ENCODE data around the gene SALL1.

DNA sequence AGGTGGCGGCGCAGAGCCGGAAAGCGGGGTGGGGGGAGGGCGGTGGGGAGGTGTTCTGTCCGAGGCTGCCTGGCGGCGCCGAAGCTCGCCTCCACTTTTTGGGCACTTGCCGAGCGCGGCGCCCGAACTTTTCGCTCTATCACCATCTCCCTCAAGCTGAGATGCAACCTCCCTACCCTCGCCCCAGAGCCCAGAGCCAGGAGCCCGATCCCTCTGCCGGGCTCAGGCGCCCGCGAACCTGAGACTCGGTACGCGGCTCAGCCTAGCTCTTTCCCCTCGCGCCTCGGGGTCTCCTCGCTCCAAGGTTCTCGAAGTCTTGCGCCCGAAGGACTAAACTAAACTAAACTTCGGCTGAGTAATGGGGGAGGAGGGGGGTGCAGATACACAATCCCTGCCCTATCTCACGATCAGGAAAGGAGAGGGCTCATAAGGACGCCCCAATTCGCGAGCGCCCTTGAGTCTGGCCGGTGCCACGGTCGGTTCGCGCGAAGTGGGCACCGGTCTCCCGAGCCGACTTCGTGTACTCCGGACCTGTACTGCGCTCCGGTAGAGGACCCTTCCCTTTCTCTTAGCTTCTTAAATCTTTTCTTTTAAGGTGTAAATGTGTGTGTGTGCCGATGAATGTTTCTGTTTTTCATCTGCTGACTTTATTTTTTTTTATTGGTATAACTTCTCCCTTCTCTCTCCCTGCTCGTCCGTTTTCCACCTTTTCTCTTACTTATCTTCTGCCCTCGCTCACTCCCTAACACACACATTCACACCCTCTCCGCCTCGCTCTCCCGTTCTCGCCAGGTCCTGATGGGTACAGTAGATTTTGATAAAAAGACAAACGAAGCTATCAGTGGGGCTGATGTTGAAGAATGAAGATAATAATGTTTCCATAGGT, 1.9 kb upstream of the SALL1 start:
- no peak for TF ChIP-seq POLR2A (IDR thresholded peaks at IDR 0.05; ENCODE audit: low read depth, low read length)
- TF ChIP-seq, protein P1, sequence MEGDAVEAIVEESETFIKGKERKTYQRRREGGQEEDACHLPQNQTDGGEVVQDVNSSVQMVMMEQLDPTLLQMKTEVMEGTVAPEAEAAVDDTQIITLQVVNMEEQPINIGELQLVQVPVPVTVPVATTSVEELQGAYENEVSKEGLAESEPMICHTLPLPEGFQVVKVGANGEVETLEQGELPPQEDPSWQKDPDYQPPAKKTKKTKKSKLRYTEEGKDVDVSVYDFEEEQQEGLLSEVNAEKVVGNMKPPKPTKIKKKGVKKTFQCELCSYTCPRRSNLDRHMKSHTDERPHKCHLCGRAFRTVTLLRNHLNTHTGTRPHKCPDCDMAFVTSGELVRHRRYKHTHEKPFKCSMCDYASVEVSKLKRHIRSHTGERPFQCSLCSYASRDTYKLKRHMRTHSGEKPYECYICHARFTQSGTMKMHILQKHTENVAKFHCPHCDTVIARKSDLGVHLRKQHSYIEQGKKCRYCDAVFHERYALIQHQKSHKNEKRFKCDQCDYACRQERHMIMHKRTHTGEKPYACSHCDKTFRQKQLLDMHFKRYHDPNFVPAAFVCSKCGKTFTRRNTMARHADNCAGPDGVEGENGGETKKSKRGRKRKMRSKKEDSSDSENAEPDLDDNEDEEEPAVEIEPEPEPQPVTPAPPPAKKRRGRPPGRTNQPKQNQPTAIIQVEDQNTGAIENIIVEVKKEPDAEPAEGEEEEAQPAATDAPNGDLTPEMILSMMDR (conservative IDR thresholded peaks at IDR 0.05; ENCODE audit: low read depth, low read length): no peak
- TF ChIP-seq RFX5 (IDR thresholded peaks at IDR 0.05; ENCODE audit: low read depth, low read length): no peak
- TF ChIP-seq, protein P2, sequence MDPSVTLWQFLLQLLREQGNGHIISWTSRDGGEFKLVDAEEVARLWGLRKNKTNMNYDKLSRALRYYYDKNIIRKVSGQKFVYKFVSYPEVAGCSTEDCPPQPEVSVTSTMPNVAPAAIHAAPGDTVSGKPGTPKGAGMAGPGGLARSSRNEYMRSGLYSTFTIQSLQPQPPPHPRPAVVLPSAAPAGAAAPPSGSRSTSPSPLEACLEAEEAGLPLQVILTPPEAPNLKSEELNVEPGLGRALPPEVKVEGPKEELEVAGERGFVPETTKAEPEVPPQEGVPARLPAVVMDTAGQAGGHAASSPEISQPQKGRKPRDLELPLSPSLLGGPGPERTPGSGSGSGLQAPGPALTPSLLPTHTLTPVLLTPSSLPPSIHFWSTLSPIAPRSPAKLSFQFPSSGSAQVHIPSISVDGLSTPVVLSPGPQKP (IDR thresholded peaks at IDR 0.05; ENCODE audit: borderline replicate concordance, low read depth, low read length): no peak
- no peak for TF ChIP-seq MAZ (IDR thresholded peaks at IDR 0.05; ENCODE audit: borderline replicate concordance, low read depth, low read length)
- no peak for TF ChIP-seq RAD21 (IDR thresholded peaks at IDR 0.05; ENCODE audit: low read length)
- TF ChIP-seq MXI1 (IDR thresholded peaks at IDR 0.05; ENCODE audit: borderline replicate concordance, low read depth, low read length): no peak
- TF ChIP-seq, protein P3, sequence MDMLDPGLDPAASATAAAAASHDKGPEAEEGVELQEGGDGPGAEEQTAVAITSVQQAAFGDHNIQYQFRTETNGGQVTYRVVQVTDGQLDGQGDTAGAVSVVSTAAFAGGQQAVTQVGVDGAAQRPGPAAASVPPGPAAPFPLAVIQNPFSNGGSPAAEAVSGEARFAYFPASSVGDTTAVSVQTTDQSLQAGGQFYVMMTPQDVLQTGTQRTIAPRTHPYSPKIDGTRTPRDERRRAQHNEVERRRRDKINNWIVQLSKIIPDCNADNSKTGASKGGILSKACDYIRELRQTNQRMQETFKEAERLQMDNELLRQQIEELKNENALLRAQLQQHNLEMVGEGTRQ (IDR thresholded peaks at IDR 0.05; ENCODE audit: low read depth, low read length): no peak
- no peak for TF ChIP-seq CEBPB (IDR thresholded peaks at IDR 0.05; ENCODE audit: low read depth, low read length)
- TF ChIP-seq MAFK (IDR thresholded peaks at IDR 0.05; ENCODE audit: low read depth, low read length): no peak
- TF ChIP-seq NFE2L2 (IDR thresholded peaks at IDR 0.05; ENCODE audit: low read depth, low read length): no peak
